GM12878 (cell line): ENCODE measurements around the gene SLC35F2. TPM values are rescaled to one million over a fixed set of nuclear protein-coding genes. Genes with fewer than 3 reads are reported as not detected.
"Not testable (repeated sequence)": the region's sequence is repeated elsewhere in the genome, so short reads cannot be mapped to it uniquely, and the experiment has no call there.

Source experiments
- ATAC-seq: fragments of 200-7000 bp; cut with Tn5 transposase; 3 replicates; pipeline ENCODE4 v1.9.1; 2020; ENCODE audit warnings: mild to moderate bottlenecking, moderate library complexity
- BruUV-seq: library from RNA; stranded (reverse); fragments of 400-500 nt; replicated peaks from 2 replicates; lab custom pipeline; 2021; lab: Mats Ljungman, UMichigan
- CTCF ChIA-PET: fragments of 300-600 bp; sonication (Branson Sonifier 250); formaldehyde crosslinking; extraction: SDS; loops from one replicate; lab custom pipeline; 2021; ENCODE audit warnings: inconsistent platforms; lab: Yijun Ruan, JAX
- POLR2A ChIA-PET: fragments of 350-600 bp; formaldehyde crosslinking; extraction: SDS; loops from one replicate; lab custom pipeline; 2021; ENCODE audit warnings: inconsistent platforms; lab: Charles Lee
- RAD21 ChIA-PET: fragments of 300-600 bp; sonication (Branson Sonifier 250); formaldehyde crosslinking; loops from one replicate; lab custom pipeline; 2023; ENCODE audit warnings: antibody characterized with exemption; ENCODE audit not compliant: unreplicated experiment; lab: Charles Lee
- SMC1A ChIA-PET: fragments of 300-600 bp; sonication (Branson Sonifier 250); formaldehyde crosslinking; loops from one replicate; lab custom pipeline; 2023; ENCODE audit not compliant: unreplicated experiment, uncharacterized antibody; lab: Charles Lee
- DNase-seq: peaks from one replicate; pipeline ENCODE4 v3.0.0-alpha.2; 2011; ENCODE audit warnings: low read depth, low spot score
- FAIRE-seq: peaks from 3 replicates; lab custom pipeline; 2011; peaks lifted over from hg19 to GRCh38; lab: Jason Lieb, UNC
- H2AFZ ChIP-seq: 2 replicates; pipeline ENCODE4 v1.6.0; 2011; ENCODE audit warnings: low read depth, low read length, control low read depth; ENCODE audit not compliant: control insufficient read depth
- H3K27ac ChIP-seq: 2 replicates; pipeline ENCODE4 v1.5.1; 2011; ENCODE audit warnings: control low read depth; ENCODE audit not compliant: control insufficient read depth, insufficient read depth
- H3K27me3 ChIP-seq, 2 experiments: replicated peaks in 1 of 2; 2 replicates each; pipeline versions ENCODE4 v1.6.0 to v1.6.1; 2011; ENCODE audit warnings: low read length in 1 of 2; ENCODE audit not compliant: control insufficient read depth in 2 of 2, insufficient read depth in 2 of 2
- H3K36me3 ChIP-seq, 2 experiments: 2 replicates each; pipeline ENCODE4 v1.5.1; 2011; ENCODE audit warnings: low read length in 1 of 2; ENCODE audit not compliant: control insufficient read depth in 2 of 2, insufficient read depth in 2 of 2
- H3K4me1 ChIP-seq: 2 replicates; pipeline ENCODE4 v1.6.1; 2011; ENCODE audit warnings: mild to moderate bottlenecking, low read length, moderate library complexity, mixed read lengths; ENCODE audit not compliant: control insufficient read depth, insufficient read depth
- H3K4me2 ChIP-seq: 2 replicates; pipeline ENCODE4 v1.6.0; 2011; ENCODE audit warnings: control low read depth; ENCODE audit not compliant: control insufficient read depth, insufficient read depth
- H3K4me3 ChIP-seq: fragments of 200-600 bp; sonication (generic); 2 replicates; pipeline ENCODE4 v1.5.1; 2016
- H3K79me2 ChIP-seq: 2 replicates; pipeline ENCODE4 v1.6.0; 2011; ENCODE audit warnings: low read length; ENCODE audit not compliant: control insufficient read depth, insufficient read depth
- H3K9ac ChIP-seq: 2 replicates; pipeline ENCODE4 v1.8.0; 2011; ENCODE audit warnings: low read length, control low read depth, mixed read lengths; ENCODE audit not compliant: control insufficient read depth, insufficient read depth
- H3K9me3 ChIP-seq: replicated peaks from 3 replicates; pipeline ENCODE4 v1.5.1; 2011; ENCODE audit warnings: mild to moderate bottlenecking, low read length; ENCODE audit not compliant: control insufficient read depth, insufficient read depth
- H4K20me1 ChIP-seq: 2 replicates; pipeline ENCODE4 v1.6.0; 2011; ENCODE audit not compliant: control insufficient read depth, insufficient read depth
- BHLHE40 ChIP-seq, 2 experiments: fragments of 450-650 bp in 1 of 2; IDR thresholded peaks; 2 replicates each; pipeline ENCODE4 v1.6.1; 2011 to 2017; ENCODE audit warnings: low read depth in 2 of 2, borderline replicate concordance in 1 of 2, improper control_type of control experiment in 1 of 2, low read length in 1 of 2, mild to moderate bottlenecking in 1 of 2
- HDAC6 ChIP-seq: fragments of 200-600 bp; sonication (generic); IDR thresholded peaks from one replicate; pipeline ENCODE4 v1.8.0; 2017; ENCODE audit warnings: antibody characterized with exemption; ENCODE audit not compliant: unreplicated experiment
- IKZF1 ChIP-seq: fragments of 450-650 bp; conservative IDR thresholded peaks from 2 replicates; pipeline ENCODE4 v1.6.1; 2017; ENCODE audit warnings: antibody characterized with exemption, mild to moderate bottlenecking
- KLF5 ChIP-seq: fragments of 450-650 bp; IDR thresholded peaks from 2 replicates; pipeline ENCODE4 v1.6.1; 2014; ENCODE audit warnings: mild to moderate bottlenecking; ENCODE audit not compliant: partially characterized antibody
- MEF2A ChIP-seq: IDR thresholded peaks from 2 replicates; pipeline ENCODE4 v1.6.1; 2011; ENCODE audit warnings: low read depth, mild to moderate bottlenecking, low read length, moderate library complexity; ENCODE audit not compliant: insufficient read depth
- MYC ChIP-seq: IDR thresholded peaks from 2 replicates; pipeline ENCODE4 v1.6.1; 2011; ENCODE audit warnings: mild to moderate bottlenecking, low read length, moderate library complexity, inconsistent platforms; ENCODE audit not compliant: insufficient read depth, insufficient replicate concordance, insufficient read length, severe bottlenecking
- NR2C1 ChIP-seq: fragments of 450-650 bp; IDR thresholded peaks from 2 replicates; pipeline ENCODE4 v1.6.1; 2017; ENCODE audit warnings: antibody characterized with exemption, mild to moderate bottlenecking, moderate library complexity
- SMARCA5 ChIP-seq: fragments of 450-650 bp; IDR thresholded peaks from 2 replicates; pipeline ENCODE4 v1.6.1; 2017; ENCODE audit warnings: mild to moderate bottlenecking
- ZNF217 ChIP-seq: fragments of 450-650 bp; IDR thresholded peaks from 2 replicates; pipeline ENCODE4 v1.6.1; 2017; ENCODE audit warnings: antibody characterized with exemption, mild to moderate bottlenecking
- ZNF622 ChIP-seq: fragments of 450-650 bp; IDR thresholded peaks from 2 replicates; pipeline ENCODE4 v1.6.1; 2017; ENCODE audit warnings: mild to moderate bottlenecking, inconsistent platforms
- WGBS: methylation state at CpG from one replicate; pipeline ENCODE4 v1.1.6; 2016; ENCODE audit warnings: low lambda C conversion rate; ENCODE audit not compliant: insufficient replicate concordance, insufficient coverage; ENCODE audit errors: missing lambda C conversion rate; 5-methylcytosine and 5-hydroxymethylcytosine counted together
- in situ Hi-C: fragments of 300-500 bp; cut with MboI; formaldehyde crosslinking; loops from 9 replicates; pipeline ENCODE4 v1.14.3; 2018; ENCODE audit warnings: mixed read lengths
- intact Hi-C: fragments of 100-400 bp; cut with micrococcal nuclease; formaldehyde crosslinking; loops from one replicate; pipeline ENCODE4 v1.14.2; 2022; ENCODE audit not compliant: unreplicated experiment
- polyA plus RNA-seq, 11 experiments: library from polyadenylated mRNA; depleted of rRNA in 4 of 11; unstranded in 6 of 11; stranded (reverse) in 5 of 11; fragments of >200 nt; fragmentation: Nextera tagmentation in 4 of 11; fragmentation: Illumina TruSeq in 1 of 11; extraction: Ambion mirVana in 4 of 11; extraction: Trizol in 1 of 11; gene quantifications; 1 replicate in 1 of 11; 2 replicates in 10 of 11; pipeline versions ENCODE4 v1.2.1 to v1.2.3, GENCODE V29; 2011 to 2016; ENCODE audit warnings: inconsistent platforms in 2 of 11, missing spikeins in 2 of 11, low read depth in 1 of 11
- total RNA-seq, 4 experiments: library from RNA; depleted of rRNA in 3 of 4; stranded (reverse); fragments of >200 nt in 3 of 4; fragmentation: Illumina TruSeq in 1 of 4; extraction: Trizol in 1 of 4; gene quantifications; 2 replicates each; pipeline versions ENCODE4 v1.2.1 to v1.2.3, GENCODE V29; 2013 to 2021
- TF ChIP-seq, protein P1 (sequence below): fragments of 450-650 bp; IDR thresholded peaks from 2 replicates; pipeline ENCODE4 v1.6.1; 2017; ENCODE audit warnings: mild to moderate bottlenecking, moderate library complexity

Gene SLC35F2
- total and polyA plus RNA-seq, 10 of the 15 experiments (the other 5 are each of a cell fraction or from before 2014, with no cell fraction given): 15.2 to 48.8 (median 40.1) TPM

DNA sequence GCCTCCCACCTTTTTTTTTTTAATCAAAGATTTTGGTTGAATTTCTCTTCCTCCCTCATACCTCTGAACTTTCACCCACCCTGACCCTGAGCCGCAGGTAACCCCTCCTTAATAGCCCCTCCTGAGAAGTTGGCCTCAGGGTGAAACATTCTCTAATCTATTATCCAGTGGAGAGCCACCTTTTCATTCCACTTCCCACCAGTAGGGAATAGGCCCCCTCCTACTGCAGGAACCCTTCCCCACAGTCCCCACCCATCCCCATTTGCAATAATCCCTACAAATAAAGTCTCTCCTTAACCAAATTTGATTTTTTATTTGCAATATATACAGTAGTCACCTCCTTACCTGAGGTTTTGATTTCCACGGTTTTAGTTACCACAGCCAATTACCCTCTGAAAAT is 2.1 kb upstream of the SLC35F2 start (continued):
- TF ChIP-seq, protein P1, sequence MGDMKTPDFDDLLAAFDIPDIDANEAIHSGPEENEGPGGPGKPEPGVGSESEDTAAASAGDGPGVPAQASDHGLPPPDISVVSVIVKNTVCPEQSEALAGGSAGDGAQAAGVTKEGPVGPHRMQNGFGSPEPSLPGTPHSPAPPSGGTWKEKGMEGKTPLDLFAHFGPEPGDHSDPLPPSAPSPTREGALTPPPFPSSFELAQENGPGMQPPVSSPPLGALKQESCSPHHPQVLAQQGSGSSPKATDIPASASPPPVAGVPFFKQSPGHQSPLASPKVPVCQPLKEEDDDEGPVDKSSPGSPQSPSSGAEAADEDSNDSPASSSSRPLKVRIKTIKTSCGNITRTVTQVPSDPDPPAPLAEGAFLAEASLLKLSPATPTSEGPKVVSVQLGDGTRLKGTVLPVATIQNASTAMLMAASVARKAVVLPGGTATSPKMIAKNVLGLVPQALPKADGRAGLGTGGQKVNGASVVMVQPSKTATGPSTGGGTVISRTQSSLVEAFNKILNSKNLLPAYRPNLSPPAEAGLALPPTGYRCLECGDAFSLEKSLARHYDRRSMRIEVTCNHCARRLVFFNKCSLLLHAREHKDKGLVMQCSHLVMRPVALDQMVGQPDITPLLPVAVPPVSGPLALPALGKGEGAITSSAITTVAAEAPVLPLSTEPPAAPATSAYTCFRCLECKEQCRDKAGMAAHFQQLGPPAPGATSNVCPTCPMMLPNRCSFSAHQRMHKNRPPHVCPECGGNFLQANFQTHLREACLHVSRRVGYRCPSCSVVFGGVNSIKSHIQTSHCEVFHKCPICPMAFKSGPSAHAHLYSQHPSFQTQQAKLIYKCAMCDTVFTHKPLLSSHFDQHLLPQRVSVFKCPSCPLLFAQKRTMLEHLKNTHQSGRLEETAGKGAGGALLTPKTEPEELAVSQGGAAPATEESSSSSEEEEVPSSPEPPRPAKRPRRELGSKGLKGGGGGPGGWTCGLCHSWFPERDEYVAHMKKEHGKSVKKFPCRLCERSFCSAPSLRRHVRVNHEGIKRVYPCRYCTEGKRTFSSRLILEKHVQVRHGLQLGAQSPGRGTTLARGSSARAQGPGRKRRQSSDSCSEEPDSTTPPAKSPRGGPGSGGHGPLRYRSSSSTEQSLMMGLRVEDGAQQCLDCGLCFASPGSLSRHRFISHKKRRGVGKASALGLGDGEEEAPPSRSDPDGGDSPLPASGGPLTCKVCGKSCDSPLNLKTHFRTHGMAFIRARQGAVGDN: no peak
- TF ChIP-seq MYC: no peak
- no peak for TF ChIP-seq ZNF622
- TF ChIP-seq BHLHE40 (IDR thresholded peaks at IDR 0.05; ENCODE audit: borderline replicate concordance in 1 of 2, low read depth in 2 of 2, low read length in 1 of 2): no peak
- TF ChIP-seq NR2C1: no peak; the same call in 1 of the 2 replicates
- TF ChIP-seq HDAC6: no peak
- TF ChIP-seq KLF5: no peak

DNA sequence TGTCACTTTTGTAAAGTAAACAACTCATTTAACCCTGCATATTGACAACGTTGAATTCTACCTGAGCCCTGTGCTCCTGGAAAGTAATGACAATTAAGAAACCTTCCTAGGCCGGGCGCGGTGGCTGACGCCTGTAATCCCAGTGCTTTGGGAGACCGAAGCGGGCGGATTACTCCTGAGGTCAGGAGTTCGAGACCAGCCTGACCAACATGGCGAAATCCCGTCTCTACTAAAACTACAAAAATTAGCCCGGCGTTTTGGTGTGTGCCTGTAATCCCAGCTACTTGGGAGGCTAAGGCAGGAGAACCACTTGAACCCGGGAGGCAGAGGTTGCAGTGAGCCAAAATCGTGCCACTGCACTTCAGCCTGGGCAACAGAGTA is 1.6 kb upstream of the SLC35F2 start:
- in situ Hi-C loops, FAIRE-seq: not testable (repeated sequence)
- peak overlapping the region; percentile 93; the same call in 1 of the 2 replicates for H3K4me3 ChIP-seq

More for the DNA sequence above, 1.6 kb upstream of the SLC35F2 start:
- RAD21 ChIA-PET: interaction anchor here (1.0 to 1.7 kb wide), 3 partner anchors 11 to 34 kb away, joined by 3 to 13 read pairs (median 4); no protein-coding TSS in a partner anchor
- H3K36me3 ChIP-seq, BruUV-seq, ATAC-seq, H3K27ac ChIP-seq, H3K27me3 ChIP-seq, intact Hi-C loops, DNase-seq, H2AFZ ChIP-seq, H4K20me1 ChIP-seq, H3K9ac ChIP-seq, H3K9me3 ChIP-seq: not testable (repeated sequence)
- SMC1A ChIA-PET: interaction anchor here (0.6 to 4.0 kb wide), 7 partner anchors 12 to 60 kb away, joined by 3 to 17 read pairs (median 5); no protein-coding TSS in a partner anchor
- Histone ChIP-seq H3K79me2 (peaks cover 33% of the 10 kb centered on the region), H3K4me2 (peak overlapping the region; percentile 87)
- POLR2A ChIA-PET: interaction anchor here (0.5 to 1.9 kb wide), 4 partner anchors 9 to 29 kb away, joined by 4 to 16 read pairs (median 6); no protein-coding TSS in a partner anchor
- CTCF ChIA-PET: interaction anchor here (1.3 to 1.7 kb wide), 4 partner anchors 9 to 39 kb away, joined by 4 to 8 read pairs (median 6); no protein-coding TSS in a partner anchor
- 0 out of 2 replicates have a peak, but pooled peaks have one; percentile 8 for TF ChIP-seq ZNF217
- TF ChIP-seq MEF2A: 0 out of 2 replicates have a peak, but pooled peaks have one; percentile 0
- 0 out of 2 replicates have a peak, but pooled peaks have one; percentile 25 for TF ChIP-seq SMARCA5
- 0 out of 2 replicates have a peak, but pooled peaks have one; percentile 9 for TF ChIP-seq IKZF1
- TF ChIP-seq, all 136 proteins: peak for 4; not testable (repeated sequence) for 132
- WGBS: 86% methylated on average over 15 of the region's 15 CpGs
- H3K4me1 ChIP-seq: peaks cover 19% of the 10 kb centered on the region
